ENCODE measurements around the gene SESTD1.
A peak's percentile ranks its signal among the peaks of the same experiment; 100 is the strongest.
"Not testable (repeated sequence)": the region's sequence is repeated elsewhere in the genome, so short reads cannot be mapped to it uniquely, and the experiment has no call there.

SESTD1 gene

GRCh38 chr2:179106342-179106675 is 158.3 kb downstream of the SESTD1 start:
- no peak for DNase-seq (ENCODE audit: low spot score)

- no peak for DNase-seq (ENCODE audit: low spot score)
Observed at GRCh38 chr2:179104736-179105135, 159.9 kb downstream of the SESTD1 start.

GRCh38 chr2:179098080-179098689 is 166.4 kb downstream of the SESTD1 start:
- no peak for DNase-seq (ENCODE audit: low spot score)

- DNase-seq (ENCODE audit: low spot score) = no peak
Observed at GRCh38 chr2:179097131-179097530, 167.5 kb downstream of the SESTD1 start.

GRCh38 chr2:179096090-179096489 is 168.5 kb downstream of the SESTD1 start:
- peak; percentile 36 for DNase-seq (ENCODE audit: low spot score)

- not testable (repeated sequence) for DNase-seq (ENCODE audit: low spot score)
Observed at GRCh38 chr2:179092912-179093311, 171.7 kb downstream of the SESTD1 start.

GRCh38 chr2:179082697-179083096 is 181.9 kb downstream of the SESTD1 start:
- no peak for DNase-seq (ENCODE audit: low spot score)

- DNase-seq (ENCODE audit: low spot score) = no peak
Observed at GRCh38 chr2:179081954-179082353, 182.7 kb downstream of the SESTD1 start.

- DNase-seq (ENCODE audit: low spot score) = no peak
Observed at GRCh38 chr2:179072527-179072926, 192.1 kb downstream of the SESTD1 start.

GRCh38 chr2:179071810-179072355 is 192.7 kb downstream of the SESTD1 start:
- no peak for DNase-seq (ENCODE audit: low spot score)

- DNase-seq (ENCODE audit: low spot score) = no peak
Observed at GRCh38 chr2:179070895-179071294, 193.7 kb downstream of the SESTD1 start.

- no peak for DNase-seq (ENCODE audit: low spot score)
Observed at GRCh38 chr2:179069685-179070084, 194.9 kb downstream of the SESTD1 start.

GRCh38 chr2:179068991-179069643 is 195.5 kb downstream of the SESTD1 start:
- DNase-seq (ENCODE audit: low spot score) = no peak

GRCh38 chr2:179059026-179059700 is 205.5 kb downstream of the SESTD1 start:
- DNase-seq (ENCODE audit: low spot score) = peak; percentile 29

- no peak for DNase-seq (ENCODE audit: low spot score)
Observed at GRCh38 chr2:179057737-179058136, 206.9 kb downstream of the SESTD1 start.

GRCh38 chr2:179053568-179053967 is 211.1 kb downstream of the SESTD1 start:
- not testable (repeated sequence) for DNase-seq (ENCODE audit: low spot score)

All from germinal center (tissue), 1 donor.